H1 (cell line): ENCODE results near the gene RAB3B. TPM values are rescaled to one million over a fixed set of nuclear protein-coding genes. Genes with fewer than 3 reads are reported as not detected.
"Not testable (repeated sequence)": the region's sequence is repeated elsewhere in the genome, so short reads cannot be mapped to it uniquely, and the experiment has no call there.

Source experiments
- CTCF ChIA-PET: fragments of 300-600 bp; sonication (Branson Sonifier 250); formaldehyde crosslinking; loops from one replicate; lab custom pipeline; 2021; ENCODE audit not compliant: partially characterized antibody; lab: Charles Lee
- POLR2A ChIA-PET: fragments of 300-600 bp; sonication (Branson Sonifier 250); formaldehyde crosslinking; loops from one replicate; lab custom pipeline; 2021; ENCODE audit warnings: inconsistent platforms; ENCODE audit not compliant: partially characterized antibody; lab: Charles Lee
- DNase-seq, 2 experiments: peaks; one replicate each; pipeline versions ENCODE4 v3.0.0 to v3.0.0-alpha.2; 2010 to 2022; ENCODE audit warnings: low spot score in 2 of 2, low read depth in 1 of 2, mixed read lengths in 1 of 2
- FAIRE-seq: peaks from 2 replicates; lab custom pipeline; 2011; peaks lifted over from hg19 to GRCh38; lab: Jason Lieb, UNC
- H2AFZ ChIP-seq: 2 replicates; pipeline ENCODE4 v1.8.1; 2012; ENCODE audit warnings: low read length, inconsistent platforms
- H2AK5ac ChIP-seq: 2 replicates; pipeline ENCODE4 v1.6.1; 2013; ENCODE audit warnings: low read depth, low read length
- H2BK120ac ChIP-seq: replicated peaks from 2 replicates; pipeline ENCODE3; 2013; ENCODE audit warnings: low read depth, low read length, inconsistent platforms
- H2BK12ac ChIP-seq: 2 replicates; pipeline ENCODE4 v1.6.1; 2013; ENCODE audit warnings: low read depth, low read length
- H2BK15ac ChIP-seq: 2 replicates; pipeline ENCODE4 v1.6.1; 2013; ENCODE audit warnings: low read length
- H2BK20ac ChIP-seq: 2 replicates; pipeline ENCODE4 v1.6.1; 2013; ENCODE audit warnings: low read length
- H2BK5ac ChIP-seq: 2 replicates; pipeline ENCODE4 v1.6.1; 2013; ENCODE audit warnings: low read depth, low read length
- H3K14ac ChIP-seq: 2 replicates; pipeline ENCODE4 v1.6.1; 2013; ENCODE audit warnings: inconsistent platforms; ENCODE audit not compliant: insufficient read length
- H3K18ac ChIP-seq: 2 replicates; pipeline ENCODE4 v1.6.1; 2013; ENCODE audit warnings: low read length; ENCODE audit errors: extremely low read depth
- H3K23ac ChIP-seq: 2 replicates; pipeline ENCODE4 v1.6.1; 2013; ENCODE audit warnings: inconsistent platforms; ENCODE audit not compliant: insufficient read length
- H3K23me2 ChIP-seq: 2 replicates; pipeline ENCODE4 v1.6.1; 2013; ENCODE audit warnings: low read depth, low read length
- H3K27ac ChIP-seq: 2 replicates; pipeline ENCODE4 v1.6.1; 2011; ENCODE audit warnings: low read depth, low read length, inconsistent platforms
- H3K27me3 ChIP-seq, 4 experiments: replicated peaks in 1 of 4; 1 replicate in 1 of 4; 2 replicates in 3 of 4; pipeline versions ENCODE4 v1.6.1 to v1.8.1; 2011 to 2013; ENCODE audit warnings: low read length in 3 of 4, mild to moderate bottlenecking in 3 of 4, inconsistent platforms in 2 of 4, mixed read lengths in 2 of 4, moderate library complexity in 1 of 4; ENCODE audit not compliant: control insufficient read depth in 3 of 4, insufficient read depth in 3 of 4; ENCODE audit errors: extremely low read depth in 1 of 4
- H3K36me3 ChIP-seq, 4 experiments: 2 replicates each; pipeline versions ENCODE4 v1.6.1 to v1.8.1; 2011 to 2013; ENCODE audit warnings: mild to moderate bottlenecking in 4 of 4, low read length in 3 of 4, moderate library complexity in 2 of 4, control low read depth in 1 of 4, inconsistent platforms in 1 of 4; ENCODE audit not compliant: insufficient read depth in 4 of 4, control insufficient read depth in 2 of 4
- H3K4ac ChIP-seq: replicated peaks from 2 replicates; pipeline ENCODE3; 2013; ENCODE audit warnings: low read length, low read depth, mixed read lengths, inconsistent platforms; ENCODE audit not compliant: insufficient read length
- H3K4me1 ChIP-seq, 4 experiments: replicated peaks in 1 of 4; 1 replicate in 1 of 4; 2 replicates in 3 of 4; pipeline versions ENCODE4 v1.6.1 to v1.8.1; 2011 to 2013; ENCODE audit warnings: low read length in 3 of 4, inconsistent platforms in 2 of 4, mixed read lengths in 1 of 4; ENCODE audit not compliant: insufficient read depth in 4 of 4, control insufficient read depth in 3 of 4
- H3K4me2 ChIP-seq, 2 experiments: 2 replicates each; pipeline versions ENCODE4 v1.6.1 to v1.8.1; 2011 to 2013; ENCODE audit warnings: low read depth in 2 of 2, low read length in 2 of 2, control low read depth in 1 of 2, inconsistent platforms in 1 of 2, mild to moderate bottlenecking in 1 of 2; ENCODE audit not compliant: insufficient read depth in 1 of 2
- H3K4me3 ChIP-seq, 4 experiments: fragments of 200-600, 300-600 bp in 1 of 4; sonication (generic), shearing (Covaris generic), sonication (Bioruptor Twin) in 1 of 4; 2 replicates each; pipeline versions ENCODE4 v1.5.1 to v1.8.1; 2011 to 2016; ENCODE audit warnings: low read length in 4 of 4, low read depth in 3 of 4, control low read depth in 2 of 4, inconsistent platforms in 2 of 4, mild to moderate bottlenecking in 2 of 4, mixed read lengths in 1 of 4, moderate library complexity in 1 of 4; ENCODE audit not compliant: insufficient read depth in 2 of 4; ENCODE audit errors: extremely low read depth in 1 of 4
- H3K56ac ChIP-seq: replicated peaks from 2 replicates; pipeline ENCODE3; 2013; ENCODE audit warnings: low read depth, mild to moderate bottlenecking, mixed read lengths, low read length, inconsistent platforms; ENCODE audit not compliant: insufficient read length
- H3K79me1 ChIP-seq: 2 replicates; pipeline ENCODE4 v1.6.1; 2013; ENCODE audit warnings: low read depth, low read length, control low read depth
- H3K79me2 ChIP-seq, 2 experiments: 2 replicates each; pipeline versions ENCODE4 v1.6.1 to v1.8.1; 2012 to 2013; ENCODE audit warnings: low read length in 2 of 2, mild to moderate bottlenecking in 2 of 2, inconsistent platforms in 1 of 2; ENCODE audit not compliant: insufficient read depth in 2 of 2, control insufficient read depth in 1 of 2
- H3K9ac ChIP-seq, 4 experiments: replicated peaks in 1 of 4; 1 replicate in 1 of 4; 2 replicates in 3 of 4; pipeline versions ENCODE4 v1.6.1 to v1.8.1; 2011 to 2013; ENCODE audit warnings: low read depth in 3 of 4, low read length in 3 of 4, control low read depth in 2 of 4, mild to moderate bottlenecking in 2 of 4, moderate library complexity in 2 of 4, inconsistent platforms in 1 of 4; ENCODE audit errors: extremely low read depth in 1 of 4
- H3K9me3 ChIP-seq, 2 experiments: 2 replicates each; pipeline versions ENCODE4 v1.6.1 to v1.8.1; 2012 to 2013; ENCODE audit warnings: mild to moderate bottlenecking in 2 of 2, moderate library complexity in 2 of 2, control low read depth in 1 of 2, inconsistent platforms in 1 of 2, low read depth in 1 of 2, low read length in 1 of 2, mixed read lengths in 1 of 2; ENCODE audit not compliant: insufficient read depth in 2 of 2
- H4K20me1 ChIP-seq, 2 experiments: replicated peaks in 1 of 2; 2 replicates each; pipeline versions ENCODE3 to v1.8.1; 2011 to 2013; ENCODE audit warnings: inconsistent platforms in 2 of 2, low read length in 2 of 2, mild to moderate bottlenecking in 1 of 2; ENCODE audit not compliant: insufficient read depth in 2 of 2, control insufficient read depth in 1 of 2
- H4K5ac ChIP-seq: 2 replicates; pipeline ENCODE4 v1.6.1; 2013; ENCODE audit warnings: low read length, low read depth, mixed read lengths, inconsistent platforms; ENCODE audit not compliant: insufficient read length
- H4K8ac ChIP-seq: 2 replicates; pipeline ENCODE4 v1.8.0; 2013; ENCODE audit warnings: mild to moderate bottlenecking, moderate library complexity, low read length, inconsistent platforms; ENCODE audit not compliant: insufficient read depth; ENCODE audit errors: extremely low read depth
- H4K91ac ChIP-seq: replicated peaks from 2 replicates; pipeline ENCODE3; 2013; ENCODE audit warnings: low read length, mixed read lengths, inconsistent platforms; ENCODE audit not compliant: insufficient read length
- WGBS, 2 experiments: shearing (Covaris generic) in 1 of 2; methylation state at CpG; one replicate each; pipeline versions ENCODE4 v1.1.6 to v1.1.7; 2013 to 2015; ENCODE audit warnings: low lambda C conversion rate in 2 of 2, mixed read lengths in 2 of 2, inconsistent platforms in 1 of 2, low coverage in 1 of 2, missing lambda C conversion rate in 1 of 2; ENCODE audit not compliant: insufficient replicate concordance in 2 of 2, insufficient coverage in 1 of 2, insufficient read length in 1 of 2; ENCODE audit errors: extremely low coverage in 1 of 2, missing lambda C conversion rate in 1 of 2; 5-methylcytosine and 5-hydroxymethylcytosine counted together
- polyA plus RNA-seq, 7 experiments: library from polyadenylated mRNA; depleted of rRNA in 3 of 7; stranded (reverse) in 5 of 7; unstranded in 2 of 7; fragments of >200 nt in 5 of 7; fragments of 200-250 nt in 2 of 7; gene quantifications; 1 replicate in 5 of 7; 2 replicates in 1 of 7; 4 replicates in 1 of 7; pipeline versions ENCODE4 v1.2.1 to v1.2.3, GENCODE V29; 2011 to 2013; ENCODE audit warnings: missing spikeins in 2 of 7, mixed read lengths in 2 of 7
- total RNA-seq: library from RNA; stranded (reverse); fragmentation: NEBNext Ultra II Directional; extraction: Animal tissue kit (Norgen Biotek cat#: 25700); gene quantifications from 2 replicates; pipeline ENCODE4 v1.2.1, GENCODE V29; 2021

Gene RAB3B
- total and polyA plus RNA-seq, 2 of the 8 experiments (the other 6 are each of a cell fraction or from before 2014, with no cell fraction given) = 12.5 to 36.8 TPM

- H2BK12ac ChIP-seq, H2AFZ ChIP-seq, H4K8ac ChIP-seq, H2BK20ac ChIP-seq, H3K9ac ChIP-seq, H2BK120ac ChIP-seq, H3K56ac ChIP-seq, H3K36me3 ChIP-seq, FAIRE-seq, H3K23ac ChIP-seq, H2BK5ac ChIP-seq, H3K4me2 ChIP-seq, H4K91ac ChIP-seq, DNase-seq, H2AK5ac ChIP-seq, H3K18ac ChIP-seq, H3K79me1 ChIP-seq, H2BK15ac ChIP-seq, H3K14ac ChIP-seq, H3K4ac ChIP-seq, H4K20me1 ChIP-seq, H3K27ac ChIP-seq, H3K27me3 ChIP-seq, H4K5ac ChIP-seq, H3K4me3 ChIP-seq, POLR2A ChIA-PET, H3K23me2 ChIP-seq, H3K9me3 ChIP-seq, H3K4me1 ChIP-seq: not testable (repeated sequence)
- CTCF ChIA-PET = interaction anchor here (1.0 kb wide), 1 partner anchor 24 kb away, joined by 3 read pairs; no protein-coding TSS in a partner anchor
- peaks cover 19 to 97% of the 10 kb centered on the region in 2 experiments for H3K79me2 ChIP-seq
- 93% methylated on average over 1 of the region's 1 CpG; no CpG with 5 or more reads in 1 of the 2 experiments for WGBS, 2 experiments
Observed at GRCh38 chr1:51873270-51873669, 117.2 kb downstream of the RAB3B start.
